GM18505 (cell line): ENCODE measurements around the gene LTBR.

Experiments used
- ATAC-seq: cut with Tn5 transposase; IDR thresholded peaks from one replicate; pipeline ENCODE4 v1.9.1; 2021; ENCODE audit not compliant: unreplicated experiment
- POLR2A ChIP-seq: IDR thresholded peaks from 4 replicates; pipeline ENCODE4 v1.6.1; 2011; ENCODE audit warnings: borderline replicate concordance; ENCODE audit not compliant: insufficient read depth, insufficient read length; ENCODE audit errors: extremely low read depth

The LTBR gene

GRCh38 chr12:6369916-6370575 lies 13.9 kb upstream of the LTBR start:
- no peak for TF ChIP-seq POLR2A
- no peak for ATAC-seq

- TF ChIP-seq POLR2A: no peak
- ATAC-seq: no peak
Observed at GRCh38 chr12:6370576-6370935, 13.4 kb upstream of the LTBR start.

GRCh38 chr12:6370994-6371754 lies 12.8 kb upstream of the LTBR start:
- no peak for ATAC-seq
- TF ChIP-seq POLR2A: no peak

GRCh38 chr12:6372403-6373003 lies 11.5 kb upstream of the LTBR start:
- no peak for TF ChIP-seq POLR2A
- ATAC-seq: no peak

- no peak for TF ChIP-seq POLR2A
Observed at GRCh38 chr12:6373022-6373787, 10.8 kb upstream of the LTBR start.

GRCh38 chr12:6374028-6374785 lies 9.8 kb upstream of the LTBR start:
- no peak for ATAC-seq
- TF ChIP-seq POLR2A: no peak

More at GRCh38 chr12:6373022-6373787, 10.8 kb upstream of the LTBR start:
- no peak for ATAC-seq

GRCh38 chr12:6374786-6375160 lies 9.2 kb upstream of the LTBR start:
- no peak for TF ChIP-seq POLR2A
- no peak for ATAC-seq

GRCh38 chr12:6375269-6376078 lies 8.5 kb upstream of the LTBR start, which contains the start of gene SCNN1A:
TSS of gene SCNN1A (minus strand) at chr12:6375563. CDS start at chr12:6374783, 780 bp downstream.
- ATAC-seq: no peak
- no peak for TF ChIP-seq POLR2A

- ATAC-seq: no peak
- TF ChIP-seq POLR2A: no peak
Observed at GRCh38 chr12:6376079-6376869, 7.7 kb upstream of the LTBR start.

GRCh38 chr12:6376870-6377666 lies 6.9 kb upstream of the LTBR start:
- no peak for TF ChIP-seq POLR2A
- ATAC-seq: no peak

- ATAC-seq: no peak
- TF ChIP-seq POLR2A: no peak
Observed at GRCh38 chr12:6377667-6377994, 6.3 kb upstream of the LTBR start.
